Mesothelial cell of epicardium (in vitro differentiated cells): Measurements from ENCODE around the gene OARD1. TPM values are rescaled to one million over a fixed set of nuclear protein-coding genes. Genes with fewer than 3 reads are reported as not detected.

Experiments used
- DNase-seq, 2 experiments: peaks; one replicate each; pipeline ENCODE4 v3.0.0; 2021; ENCODE audit warnings: low spot score in 2 of 2; ENCODE audit not compliant: unreplicated experiment in 2 of 2
- H3K27ac Mint-ChIP-seq: 2 replicates; pipeline ENCODE4 v1.8.0; 2021; ENCODE audit warnings: mixed read lengths
- H3K27me3 Mint-ChIP-seq: 2 replicates; pipeline ENCODE4 v1.8.0; 2021; ENCODE audit warnings: low read depth, mixed read lengths
- H3K36me3 Mint-ChIP-seq: 2 replicates; pipeline ENCODE4 v1.8.0; 2021; ENCODE audit warnings: mixed read lengths
- H3K4me1 Mint-ChIP-seq: 2 replicates; pipeline ENCODE4 v1.8.0; 2021; ENCODE audit warnings: mixed read lengths
- H3K4me3 Mint-ChIP-seq: 2 replicates; pipeline ENCODE4 v1.8.0; 2021; ENCODE audit warnings: mild to moderate bottlenecking, moderate library complexity, mixed read lengths
- H3K9me3 Mint-ChIP-seq: 2 replicates; pipeline ENCODE4 v1.8.0; 2021; ENCODE audit warnings: mixed read lengths
- CTCF ChIP-seq: fragments of 200-600 bp; sonication (generic); IDR thresholded peaks from one replicate; pipeline ENCODE4 v1.5.0; 2021; ENCODE audit warnings: antibody characterized with exemption; ENCODE audit not compliant: unreplicated experiment
- total RNA-seq: library from RNA; stranded (reverse); gene quantifications from 3 replicates; pipeline ENCODE4 v1.2.1, GENCODE V29; 2021

OARD1 gene
- total RNA-seq, 1 donor from 2014 or later, result 26.8 TPM

GRCh38 chr6:41090841-41091761 lies 18.9 kb upstream of the OARD1 start:
- H3K9me3 Mint-ChIP-seq, result no peaks in the 10 kb centered on the region
- no peak for DNase-seq
- TF ChIP-seq CTCF, result no peak
- no peaks in the 10 kb centered on the region for H3K4me1 Mint-ChIP-seq
- no peak overlapping the region for H3K4me3 Mint-ChIP-seq
- peak overlapping the region; percentile 31 for H3K27ac Mint-ChIP-seq
- peaks cover 47% of the 10 kb centered on the region for H3K36me3 Mint-ChIP-seq
- H3K27me3 Mint-ChIP-seq, result no peaks in the 10 kb centered on the region

GRCh38 chr6:41088451-41088850 lies 16.3 kb upstream of the OARD1 start:
- no peak for DNase-seq

GRCh38 chr6:41085182-41085581 lies 13.0 kb upstream of the OARD1 start:
- no peaks in the 10 kb centered on the region for H3K4me1 Mint-ChIP-seq
- no peaks in the 10 kb centered on the region for H3K9me3 Mint-ChIP-seq
- TF ChIP-seq CTCF, result no peak
- H3K27ac Mint-ChIP-seq, result no peak overlapping the region
- no peak overlapping the region for H3K4me3 Mint-ChIP-seq
- H3K27me3 Mint-ChIP-seq, result no peaks in the 10 kb centered on the region
- H3K36me3 Mint-ChIP-seq, result peaks cover 52% of the 10 kb centered on the region
- DNase-seq, result no peak

More at GRCh38 chr6:41088451-41088850, 16.3 kb upstream of the OARD1 start:
- Mint-ChIP-seq H3K4me3 (no peak overlapping the region), H3K4me1 (no peaks in the 10 kb centered on the region), H3K27me3 (no peaks in the 10 kb centered on the region), H3K27ac (peak overlapping the region; percentile 12), H3K36me3 (peaks cover 48% of the 10 kb centered on the region), H3K9me3 (no peaks in the 10 kb centered on the region)
- TF ChIP-seq CTCF, result no peak

GRCh38 chr6:41083072-41083471 lies 10.9 kb upstream of the OARD1 start:
- Mint-ChIP-seq H3K9me3 (no peaks in the 10 kb centered on the region), H3K4me1 (peaks cover 4% of the 10 kb centered on the region), H3K27me3 (no peaks in the 10 kb centered on the region), H3K36me3 (peaks cover 54% of the 10 kb centered on the region), H3K27ac (no peak overlapping the region), H3K4me3 (no peak overlapping the region)
- no peak for TF ChIP-seq CTCF
- no peak for DNase-seq

GRCh38 chr6:41080621-41081020 lies 8.5 kb upstream of the OARD1 start:
- no peak for DNase-seq
- Mint-ChIP-seq H3K27ac (no peak overlapping the region), H3K4me3 (no peak overlapping the region), H3K9me3 (no peaks in the 10 kb centered on the region), H3K27me3 (no peaks in the 10 kb centered on the region), H3K4me1 (peaks cover 22% of the 10 kb centered on the region), H3K36me3 (peaks cover 43% of the 10 kb centered on the region)
- no peak for TF ChIP-seq CTCF
